Astrocyte (in vitro differentiated cells and primary cell): ENCODE data around the gene SMIM14. TPM values are rescaled to one million over a fixed set of nuclear protein-coding genes. Genes with fewer than 3 reads are reported as not detected.
A peak's percentile ranks its signal among the peaks of the same experiment; 100 is the strongest.
"Not testable (repeated sequence)": the region's sequence is repeated elsewhere in the genome, so short reads cannot be mapped to it uniquely, and the experiment has no call there.

Source experiments
- DNase-seq: peaks from one replicate; pipeline ENCODE4 v3.0.0-alpha.2; 2010; ENCODE audit warnings: low read depth
- FAIRE-seq: peaks from 2 replicates; lab custom pipeline; 2011; peaks lifted over from hg19 to GRCh38; lab: Jason Lieb, UNC
- H2AFZ ChIP-seq: 2 replicates; pipeline ENCODE4 v1.6.0; 2012; ENCODE audit warnings: low read depth, low read length, inconsistent platforms
- H3K27ac ChIP-seq: 2 replicates; pipeline ENCODE4 v1.5.1; 2011; ENCODE audit warnings: low read depth, low read length, inconsistent platforms
- H3K27me3 ChIP-seq: 2 replicates; pipeline ENCODE4 v1.6.0; 2011; ENCODE audit warnings: low read length, inconsistent platforms; ENCODE audit not compliant: insufficient read depth
- H3K36me3 ChIP-seq: 2 replicates; pipeline ENCODE4 v1.5.1; 2011; ENCODE audit warnings: low read length, inconsistent platforms; ENCODE audit not compliant: insufficient read depth
- H3K4me1 ChIP-seq: 2 replicates; pipeline ENCODE4 v1.5.1; 2011; ENCODE audit warnings: low read length, inconsistent platforms; ENCODE audit not compliant: insufficient read depth
- H3K4me2 ChIP-seq: 2 replicates; pipeline ENCODE4 v1.6.0; 2012; ENCODE audit warnings: low read length, inconsistent platforms
- H3K4me3 ChIP-seq: 2 replicates; pipeline ENCODE4 v1.5.1; 2011; ENCODE audit warnings: low read depth, mild to moderate bottlenecking, low read length, inconsistent platforms; ENCODE audit not compliant: insufficient read depth
- H3K79me2 ChIP-seq: 2 replicates; pipeline ENCODE4 v1.6.0; 2012; ENCODE audit warnings: mild to moderate bottlenecking, low read length, inconsistent platforms; ENCODE audit not compliant: insufficient read depth
- H3K9ac ChIP-seq: 2 replicates; pipeline ENCODE4 v1.6.0; 2012; ENCODE audit warnings: mild to moderate bottlenecking, low read length, inconsistent platforms
- H3K9me3 ChIP-seq: 2 replicates; pipeline ENCODE4 v1.5.1; 2012; ENCODE audit warnings: low read depth, mild to moderate bottlenecking, low read length, inconsistent platforms; ENCODE audit not compliant: insufficient read depth
- H4K20me1 ChIP-seq: 2 replicates; pipeline ENCODE4 v1.6.0; 2012; ENCODE audit warnings: low read length, inconsistent platforms; ENCODE audit not compliant: insufficient read depth
- H3K27ac Mint-ChIP-seq: one replicate; pipeline ENCODE4 v1.8.0; 2021; ENCODE audit warnings: mild to moderate bottlenecking, mixed read lengths; ENCODE audit not compliant: unreplicated experiment
- H3K27me3 Mint-ChIP-seq: one replicate; pipeline ENCODE4 v1.8.0; 2021; ENCODE audit warnings: low read depth, mixed read lengths; ENCODE audit not compliant: unreplicated experiment
- H3K36me3 Mint-ChIP-seq: one replicate; pipeline ENCODE4 v1.8.0; 2021; ENCODE audit warnings: low read depth, mixed read lengths; ENCODE audit not compliant: unreplicated experiment
- H3K4me1 Mint-ChIP-seq: one replicate; pipeline ENCODE4 v1.8.0; 2021; ENCODE audit warnings: low read depth, mixed read lengths; ENCODE audit not compliant: unreplicated experiment
- H3K4me3 Mint-ChIP-seq: one replicate; pipeline ENCODE4 v1.8.0; 2021; ENCODE audit warnings: mild to moderate bottlenecking, moderate library complexity, mixed read lengths; ENCODE audit not compliant: unreplicated experiment
- H3K9me3 Mint-ChIP-seq: one replicate; pipeline ENCODE4 v1.8.0; 2021; ENCODE audit warnings: mild to moderate bottlenecking, mixed read lengths; ENCODE audit not compliant: unreplicated experiment
- CTCF ChIP-seq: IDR thresholded peaks from 2 replicates; pipeline ENCODE4 v1.5.1; 2011; ENCODE audit warnings: low read depth, mild to moderate bottlenecking, inconsistent platforms, low read length, moderate library complexity; ENCODE audit not compliant: insufficient read depth
- EZH2 ChIP-seq: IDR thresholded peaks from 2 replicates; pipeline ENCODE4 v1.6.1; 2012; ENCODE audit warnings: mild to moderate bottlenecking, low read length, inconsistent platforms; ENCODE audit not compliant: insufficient read depth
- total RNA-seq: library from RNA; stranded (reverse); gene quantifications from 2 replicates; pipeline ENCODE4 v1.2.1, GENCODE V29; 2021

Gene SMIM14
- total RNA-seq, 1 donor from 2014 or later = 28.3 TPM

- no peak overlapping the region for H3K9ac ChIP-seq
- H3K4me3 ChIP-seq = no peak overlapping the region
- peaks cover 28% of the 10 kb centered on the region for H3K4me1 ChIP-seq
- Mint-ChIP-seq H3K27me3 (no peaks in the 10 kb centered on the region), H3K4me3 (no peak overlapping the region), H3K27ac (no peak overlapping the region), H3K9me3 (no peaks in the 10 kb centered on the region), H3K36me3 (peaks cover 6% of the 10 kb centered on the region), H3K4me1 (peaks cover 16% of the 10 kb centered on the region)
- TF ChIP-seq EZH2 (no peak), CTCF (no peak)
- H3K27ac ChIP-seq = no peak overlapping the region
- no peak overlapping the region for H2AFZ ChIP-seq
- FAIRE-seq (no peak), DNase-seq (no peak)
- no peaks in the 10 kb centered on the region for H3K27me3 ChIP-seq
- no peaks in the 10 kb centered on the region for H3K9me3 ChIP-seq
- peaks cover 94% of the 10 kb centered on the region for H3K79me2 ChIP-seq
- peaks cover 33% of the 10 kb centered on the region for H3K36me3 ChIP-seq
- peaks cover 35% of the 10 kb centered on the region for H4K20me1 ChIP-seq
- H3K4me2 ChIP-seq = no peak overlapping the region
Measured at GRCh38 chr4:39518484-39518883, 120.2 kb downstream of the SMIM14 start.

DNA sequence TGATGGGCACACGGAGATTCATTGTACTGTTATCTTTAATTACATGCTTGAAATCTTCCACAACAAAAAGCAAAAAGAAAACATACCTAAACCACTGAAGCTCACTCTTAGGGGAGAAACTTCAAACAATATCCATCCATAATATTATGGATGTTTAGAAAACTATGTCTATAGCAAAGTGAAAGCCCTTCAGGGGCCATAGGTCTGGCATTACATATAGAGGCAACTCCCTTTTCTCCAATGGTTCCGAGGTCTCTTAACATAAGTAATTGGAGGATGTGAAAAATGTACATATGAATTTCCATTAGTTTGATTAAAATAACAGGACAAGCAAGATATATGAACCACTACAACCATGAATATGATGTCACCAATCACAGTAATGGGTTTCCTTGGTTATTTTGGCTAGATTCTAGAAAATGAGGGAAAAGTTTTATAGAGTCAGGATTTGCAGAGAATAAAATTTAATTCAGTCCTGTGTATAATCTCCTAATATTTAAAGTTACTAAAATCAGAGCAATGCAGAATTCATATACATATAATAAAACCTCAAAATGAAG, 122.2 kb downstream of the SMIM14 start:
- Mint-ChIP-seq H3K9me3 (no peaks in the 10 kb centered on the region), H3K36me3 (peaks cover 11% of the 10 kb centered on the region), H3K4me1 (peaks cover 3% of the 10 kb centered on the region), H3K27ac (peak overlapping the region; percentile 50), H3K27me3 (no peaks in the 10 kb centered on the region), H3K4me3 (no peak overlapping the region)
- no peaks in the 10 kb centered on the region for H3K9me3 ChIP-seq
- H3K27ac ChIP-seq = no peak overlapping the region
- H3K4me1 ChIP-seq = peaks cover 13% of the 10 kb centered on the region
- H3K27me3 ChIP-seq = no peaks in the 10 kb centered on the region
- no peak overlapping the region for H3K9ac ChIP-seq
- FAIRE-seq (no peak), DNase-seq (no peak)
- no peak overlapping the region for H3K4me3 ChIP-seq
- H2AFZ ChIP-seq = no peak overlapping the region
- peaks cover 46% of the 10 kb centered on the region for H3K36me3 ChIP-seq
- H3K4me2 ChIP-seq = no peak overlapping the region
- TF ChIP-seq CTCF (no peak), EZH2 (no peak)
- peaks cover 38% of the 10 kb centered on the region for H4K20me1 ChIP-seq
- peaks cover 89% of the 10 kb centered on the region for H3K79me2 ChIP-seq

- not testable (repeated sequence) for H3K4me1 ChIP-seq, H3K4me2 ChIP-seq, H3K4me3 ChIP-seq, H3K9me3 ChIP-seq, DNase-seq, FAIRE-seq, H3K4me1 Mint-ChIP-seq, H3K9me3 Mint-ChIP-seq, H3K4me3 Mint-ChIP-seq, H3K27me3 ChIP-seq, H3K27me3 Mint-ChIP-seq, H2AFZ ChIP-seq, H3K9ac ChIP-seq
- peaks cover 11% of the 10 kb centered on the region for H3K36me3 Mint-ChIP-seq
- Histone ChIP-seq H3K36me3 (peaks cover 48% of the 10 kb centered on the region), H3K79me2 (peaks cover 86% of the 10 kb centered on the region), H4K20me1 (peaks cover 38% of the 10 kb centered on the region), H3K27ac (peak overlapping the region; percentile 38)
- peak overlapping the region; percentile 18 for H3K27ac Mint-ChIP-seq
Measured at GRCh38 chr4:39515669-39516401, 122.8 kb downstream of the SMIM14 start.
